ENCODE results near the gene SULT2B1.
"Not testable (repeated sequence)": the region's sequence is repeated elsewhere in the genome, so short reads cannot be mapped to it uniquely, and the experiment has no call there.

The SULT2B1 gene

GRCh38 chr19:48629297-48629598 lies 77.3 kb downstream of the SULT2B1 start:
- TF ChIP-seq CTCF (IDR thresholded peaks at IDR 0.05; ENCODE audit: borderline replicate concordance, control extremely low read depth, extremely low read depth, insufficient read depth, missing control alignments): no peak
- in situ Hi-C loops (cut with MboI; ENCODE audit: low sequenced_read_pairs, unreplicated experiment): no loop called here
- no peak for DNase-seq (ENCODE audit: low spot score)

- no peak for DNase-seq (ENCODE audit: low spot score)
- in situ Hi-C loops (cut with MboI; ENCODE audit: low sequenced_read_pairs, unreplicated experiment): no loop called here
- no peak for TF ChIP-seq CTCF (IDR thresholded peaks at IDR 0.05; ENCODE audit: borderline replicate concordance, control extremely low read depth, extremely low read depth, insufficient read depth, missing control alignments)
Measured at GRCh38 chr19:48629599-48630295, 77.8 kb downstream of the SULT2B1 start.

GRCh38 chr19:48630296-48631063 lies 78.5 kb downstream of the SULT2B1 start:
- no peak for TF ChIP-seq CTCF (IDR thresholded peaks at IDR 0.05; ENCODE audit: borderline replicate concordance, control extremely low read depth, extremely low read depth, insufficient read depth, missing control alignments)
- no peak for DNase-seq (ENCODE audit: low spot score)
- in situ Hi-C loops (cut with MboI; ENCODE audit: low sequenced_read_pairs, unreplicated experiment): no loop called here

GRCh38 chr19:48631225-48631624 lies 79.3 kb downstream of the SULT2B1 start:
- DNase-seq (ENCODE audit: low spot score): no peak
- in situ Hi-C loops (cut with MboI; ENCODE audit: low sequenced_read_pairs, unreplicated experiment): no loop called here
- TF ChIP-seq CTCF (IDR thresholded peaks at IDR 0.05; ENCODE audit: borderline replicate concordance, control extremely low read depth, extremely low read depth, insufficient read depth, missing control alignments): no peak

GRCh38 chr19:48632286-48632685 lies 80.3 kb downstream of the SULT2B1 start:
- in situ Hi-C loops (cut with MboI; ENCODE audit: low sequenced_read_pairs, unreplicated experiment); DNase-seq (ENCODE audit: low spot score): not testable (repeated sequence)

GRCh38 chr19:48632692-48633147 lies 80.7 kb downstream of the SULT2B1 start:
- in situ Hi-C loops (cut with MboI; ENCODE audit: low sequenced_read_pairs, unreplicated experiment): no loop called here
- no peak for DNase-seq (ENCODE audit: low spot score)
- no peak for TF ChIP-seq CTCF (IDR thresholded peaks at IDR 0.05; ENCODE audit: borderline replicate concordance, control extremely low read depth, extremely low read depth, insufficient read depth, missing control alignments)
